Psoas muscle (tissue), 8 donors: ENCODE data around the gene PLEK2. TPM values are rescaled to one million over a fixed set of nuclear protein-coding genes. Genes with fewer than 3 reads are reported as not detected.

Experiments
- ATAC-seq, 4 donors: fragments of 200-7000 bp; cut with Tn5 transposase; one replicate each; pipeline ENCODE4 v1.9.1; 2020; ENCODE audit warnings: moderate library complexity in 3 of 4, mild to moderate bottlenecking in 2 of 4
- DNase-seq, 2 donors: peaks; one replicate each; pipeline ENCODE4 v3.0.0-alpha.2; 2020
- H3K27ac ChIP-seq: fragments of 200-600 bp; one replicate; pipeline ENCODE4 v1.8.0; 2022
- H3K27me3 ChIP-seq, 3 donors: fragments of 200-600 bp in 1 of 3; one replicate each; pipeline versions ENCODE4 v1.6.1 to v1.8.0; 2013 to 2022; ENCODE audit warnings: low read length in 2 of 3, mild to moderate bottlenecking in 2 of 3, moderate library complexity in 1 of 3; ENCODE audit not compliant: insufficient read depth in 3 of 3
- H3K36me3 ChIP-seq, 2 donors: fragments of 200-600 bp in 1 of 2; one replicate each; pipeline versions ENCODE4 v1.6.1 to v1.8.0; 2013 to 2022; ENCODE audit warnings: low read depth in 1 of 2, mild to moderate bottlenecking in 1 of 2, moderate library complexity in 1 of 2; ENCODE audit not compliant: insufficient read depth in 1 of 2
- H3K4me1 ChIP-seq: fragments of 200-600 bp; one replicate; pipeline ENCODE4 v1.8.0; 2022
- H3K4me3 ChIP-seq: fragments of 200-600 bp; one replicate; pipeline ENCODE4 v1.8.0; 2022; ENCODE audit warnings: mild to moderate bottlenecking
- H3K9me3 ChIP-seq: fragments of 200-600 bp; one replicate; pipeline ENCODE4 v1.8.0; 2022
- WGBS, 3 donors: extraction: QIAGEN DNeasy Blood & Tissue Kit; methylation state at CpG; one replicate each; pipeline versions ENCODE4 v1.1.6 to v1.1.7; 2013; 5-methylcytosine and 5-hydroxymethylcytosine counted together
- intact Hi-C, 2 donors: fragments of 100-400 bp; cut with DNase I; formaldehyde crosslinking; loops; one replicate each; pipeline versions ENCODE4 v1.11.0 to v1.14.2; 2022
- polyA plus RNA-seq, 3 donors: library from polyadenylated mRNA; stranded (reverse); fragments of 200-250 nt; gene quantifications; one replicate each; pipeline ENCODE4 v1.2.3, GENCODE V29; 2013
- total RNA-seq, 4 donors: library from RNA; stranded (reverse); fragmentation: NEBNext Ultra II Directional in 2 of 4; extraction: Animal tissue kit (Norgen Biotek cat#: 25700) in 2 of 4; gene quantifications; one replicate each; pipeline versions ENCODE4 v1.2.1 to v1.2.4, GENCODE V29; 2021 to 2023
- TF ChIP-seq, protein P1 (sequence below): fragments of 200-600 bp; IDR thresholded peaks from one replicate; pipeline ENCODE4 v1.8.0; 2022; ENCODE audit warnings: antibody characterized with exemption
- donor health status: healthy with polysubstance abuse.
- donor health status: DM: no; HTN: no; CAD: no; lungs with moderate emphysema.
- donor health status: Bipolar disorder and iron deficiency.
- donor health status: healthy.
- donor health status: DM: yes; HTN: yes; CAD: no.
- donor health status: DM: no; HTN: no; CAD: no.
- donor health status: DM: no; HTN: no; CAD: no.
- donor health status: DM: yes; HTN: yes; CAD: no.

Gene PLEK2
- total and polyA plus RNA-seq, 7 donors = 0.05 to 2.1 (median 0.68) TPM; not detected in 3

- H3K27me3 ChIP-seq = no peaks in the 10 kb centered on the region
- ATAC-seq (no peak), DNase-seq (no peak)
- peaks cover 21% of the 10 kb centered on the region for H3K4me1 ChIP-seq
- H3K9me3 ChIP-seq = no peaks in the 10 kb centered on the region
- no peaks in the 10 kb centered on the region for H3K36me3 ChIP-seq
- H3K4me3 ChIP-seq = no peak overlapping the region
- TF ChIP-seq, protein P1, sequence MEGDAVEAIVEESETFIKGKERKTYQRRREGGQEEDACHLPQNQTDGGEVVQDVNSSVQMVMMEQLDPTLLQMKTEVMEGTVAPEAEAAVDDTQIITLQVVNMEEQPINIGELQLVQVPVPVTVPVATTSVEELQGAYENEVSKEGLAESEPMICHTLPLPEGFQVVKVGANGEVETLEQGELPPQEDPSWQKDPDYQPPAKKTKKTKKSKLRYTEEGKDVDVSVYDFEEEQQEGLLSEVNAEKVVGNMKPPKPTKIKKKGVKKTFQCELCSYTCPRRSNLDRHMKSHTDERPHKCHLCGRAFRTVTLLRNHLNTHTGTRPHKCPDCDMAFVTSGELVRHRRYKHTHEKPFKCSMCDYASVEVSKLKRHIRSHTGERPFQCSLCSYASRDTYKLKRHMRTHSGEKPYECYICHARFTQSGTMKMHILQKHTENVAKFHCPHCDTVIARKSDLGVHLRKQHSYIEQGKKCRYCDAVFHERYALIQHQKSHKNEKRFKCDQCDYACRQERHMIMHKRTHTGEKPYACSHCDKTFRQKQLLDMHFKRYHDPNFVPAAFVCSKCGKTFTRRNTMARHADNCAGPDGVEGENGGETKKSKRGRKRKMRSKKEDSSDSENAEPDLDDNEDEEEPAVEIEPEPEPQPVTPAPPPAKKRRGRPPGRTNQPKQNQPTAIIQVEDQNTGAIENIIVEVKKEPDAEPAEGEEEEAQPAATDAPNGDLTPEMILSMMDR = no peak
- intact Hi-C loops = no loop called here
- 73 to 88% (median 79%) methylated on average over 2 of the region's 2 CpGs for WGBS, 3 donors
- H3K27ac ChIP-seq = no peak overlapping the region
Observed at GRCh38 chr14:67441256-67441655, 29.3 kb upstream of the PLEK2 start.

GRCh38 chr14:67440513-67440912 lies 28.5 kb upstream of the PLEK2 start:
- no peak overlapping the region for H3K4me3 ChIP-seq
- WGBS, 3 donors = 54 to 61% (median 59%) methylated on average over 4 of the region's 4 CpGs
- peaks cover 25% of the 10 kb centered on the region for H3K4me1 ChIP-seq
- intact Hi-C loops = no loop called here
- H3K27ac ChIP-seq = no peak overlapping the region
- DNase-seq (no peak), ATAC-seq (no peak)
- no peaks in the 10 kb centered on the region for H3K9me3 ChIP-seq
- no peaks in the 10 kb centered on the region for H3K27me3 ChIP-seq
- H3K36me3 ChIP-seq = no peaks in the 10 kb centered on the region
- TF ChIP-seq, protein P1 = no peak

DNA sequence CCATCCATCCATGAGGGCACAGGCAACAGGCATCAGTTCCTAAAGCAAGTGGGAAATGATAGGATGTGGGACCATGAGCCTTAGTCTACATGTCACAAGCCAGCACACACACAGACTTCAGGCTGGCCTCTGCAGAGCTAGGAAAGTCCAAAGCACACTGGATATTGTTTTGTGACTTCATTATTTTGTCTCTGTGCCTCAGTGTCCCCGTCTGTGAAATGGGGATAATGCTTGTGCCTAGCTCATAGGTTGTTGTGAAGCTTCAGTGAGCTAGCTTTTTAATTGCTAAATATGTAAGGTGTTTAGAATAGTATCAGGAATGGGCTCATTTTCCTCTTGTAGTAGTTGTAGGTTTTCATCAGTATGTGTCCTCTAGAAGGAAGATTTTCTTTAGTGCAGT lies 27.0 kb upstream of the PLEK2 start:
- intact Hi-C loops = no loop called here
- Histone ChIP-seq H3K4me1 (peaks cover 29% of the 10 kb centered on the region), H3K27me3 (no peaks in the 10 kb centered on the region), H3K9me3 (no peaks in the 10 kb centered on the region), H3K4me3 (no peak overlapping the region), H3K27ac (no peak overlapping the region), H3K36me3 (no peaks in the 10 kb centered on the region)
- TF ChIP-seq, protein P1 = no peak
- WGBS, 3 donors = 77 to 89% (median 82%) methylated on average over 1 of the region's 1 CpG
- ATAC-seq (no peak), DNase-seq (no peak)

GRCh38 chr14:67436006-67436866 lies 24.3 kb upstream of the PLEK2 start:
- Histone ChIP-seq H3K36me3 (no peaks in the 10 kb centered on the region), H3K4me1 (peaks cover 39% of the 10 kb centered on the region), H3K9me3 (no peaks in the 10 kb centered on the region), H3K27ac (no peak overlapping the region), H3K4me3 (no peak overlapping the region), H3K27me3 (no peaks in the 10 kb centered on the region)
- DNase-seq = peak in 1 of 2 donors; percentile 60
- 56 to 75% (median 56%) methylated on average over 10 of the region's 10 CpGs for WGBS, 3 donors
- ATAC-seq = peak; percentile 58 to 87 (median 84)
- intact Hi-C loops = no loop called here
- TF ChIP-seq, protein P1 = no peak
